OCI-LY1 (cell line): ENCODE measurements around the gene TADA1.

ENCODE experiments used
- EZH2 ChIP-seq: fragments of 200-600 bp; sonication (generic), shearing (Covaris generic); IDR thresholded peaks from 2 replicates; pipeline ENCODE4 v1.8.0; 2017; ENCODE audit warnings: borderline replicate concordance, mixed run types, mild to moderate bottlenecking, antibody characterized with exemption, low read length, moderate library complexity, mixed read lengths
- TF ChIP-seq, protein P1 (sequence below): fragments of 200-600 bp; sonication (generic), shearing (Covaris generic); IDR thresholded peaks from 2 replicates; pipeline ENCODE4 v1.5.1; 2017; ENCODE audit warnings: mild to moderate bottlenecking, antibody characterized with exemption, low read length, moderate library complexity, mixed read lengths

- TF ChIP-seq, protein P1, sequence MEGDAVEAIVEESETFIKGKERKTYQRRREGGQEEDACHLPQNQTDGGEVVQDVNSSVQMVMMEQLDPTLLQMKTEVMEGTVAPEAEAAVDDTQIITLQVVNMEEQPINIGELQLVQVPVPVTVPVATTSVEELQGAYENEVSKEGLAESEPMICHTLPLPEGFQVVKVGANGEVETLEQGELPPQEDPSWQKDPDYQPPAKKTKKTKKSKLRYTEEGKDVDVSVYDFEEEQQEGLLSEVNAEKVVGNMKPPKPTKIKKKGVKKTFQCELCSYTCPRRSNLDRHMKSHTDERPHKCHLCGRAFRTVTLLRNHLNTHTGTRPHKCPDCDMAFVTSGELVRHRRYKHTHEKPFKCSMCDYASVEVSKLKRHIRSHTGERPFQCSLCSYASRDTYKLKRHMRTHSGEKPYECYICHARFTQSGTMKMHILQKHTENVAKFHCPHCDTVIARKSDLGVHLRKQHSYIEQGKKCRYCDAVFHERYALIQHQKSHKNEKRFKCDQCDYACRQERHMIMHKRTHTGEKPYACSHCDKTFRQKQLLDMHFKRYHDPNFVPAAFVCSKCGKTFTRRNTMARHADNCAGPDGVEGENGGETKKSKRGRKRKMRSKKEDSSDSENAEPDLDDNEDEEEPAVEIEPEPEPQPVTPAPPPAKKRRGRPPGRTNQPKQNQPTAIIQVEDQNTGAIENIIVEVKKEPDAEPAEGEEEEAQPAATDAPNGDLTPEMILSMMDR, result no peak
- no peak for TF ChIP-seq EZH2
Measured at GRCh38 chr1:166827426-166827825, 48.6 kb downstream of the TADA1 start.
